ENCODE data around the gene FAM181B.
"Not testable (repeated sequence)": the region's sequence is repeated elsewhere in the genome, so short reads cannot be mapped to it uniquely, and the experiment has no call there.

FAM181B gene

DNA sequence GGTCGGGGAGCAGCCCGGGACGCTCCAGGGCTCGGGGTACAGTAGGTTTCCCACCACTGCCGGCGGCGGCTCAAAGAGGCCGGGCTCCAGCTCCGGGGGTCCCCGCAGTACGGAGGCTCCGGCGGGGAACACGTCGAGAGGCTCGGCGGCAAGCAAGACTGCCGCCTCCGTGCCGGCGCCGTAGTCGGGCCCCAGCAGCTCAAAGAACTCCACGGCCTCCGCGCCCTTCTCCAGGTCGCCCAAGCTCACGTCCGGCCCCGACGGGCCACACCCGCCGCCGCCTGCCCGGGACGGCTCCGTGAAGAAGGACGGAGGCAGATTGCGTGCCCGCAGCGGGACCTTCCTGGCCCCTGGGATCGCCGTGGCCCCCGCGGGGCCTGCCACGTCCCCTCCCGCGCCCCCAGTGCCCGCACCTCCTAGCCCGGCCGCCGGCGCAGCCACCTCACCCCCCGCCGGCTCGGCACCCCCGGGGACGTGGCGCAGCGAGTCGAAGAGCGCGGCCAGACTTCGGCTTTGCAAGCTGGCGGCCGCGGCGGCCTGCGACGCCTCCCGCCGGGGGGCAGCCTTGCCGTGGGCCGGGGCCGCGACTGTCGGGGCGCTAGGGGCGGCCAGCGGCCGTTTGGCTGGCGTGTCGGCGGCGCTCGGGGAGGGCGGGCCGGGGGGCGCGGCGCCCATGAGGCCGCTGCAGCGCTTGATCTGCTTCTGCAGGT lies 775 bp downstream of the FAM181B start:
- DNase-seq = no peak

DNA sequence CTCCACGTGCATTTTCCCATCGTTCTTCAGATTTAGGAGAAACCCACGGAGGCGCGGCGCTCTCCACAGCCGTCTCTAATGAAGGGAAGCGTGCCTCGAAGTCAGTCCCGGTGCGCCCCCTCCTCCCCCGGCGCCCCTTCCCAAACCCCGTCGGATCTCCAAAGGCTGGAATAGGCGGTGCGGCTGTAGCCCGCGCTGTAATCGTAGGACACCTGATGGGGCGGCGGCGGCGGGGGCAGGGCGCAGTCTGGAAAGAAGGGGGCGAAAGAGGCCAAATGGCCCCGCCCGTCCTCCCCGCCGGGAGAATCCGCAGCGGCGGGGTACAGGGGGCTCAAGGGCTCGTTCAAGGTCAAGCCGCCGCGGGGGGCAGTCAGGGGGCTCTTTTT lies 1.3 kb downstream of the FAM181B start:
- no peak for DNase-seq

DNA sequence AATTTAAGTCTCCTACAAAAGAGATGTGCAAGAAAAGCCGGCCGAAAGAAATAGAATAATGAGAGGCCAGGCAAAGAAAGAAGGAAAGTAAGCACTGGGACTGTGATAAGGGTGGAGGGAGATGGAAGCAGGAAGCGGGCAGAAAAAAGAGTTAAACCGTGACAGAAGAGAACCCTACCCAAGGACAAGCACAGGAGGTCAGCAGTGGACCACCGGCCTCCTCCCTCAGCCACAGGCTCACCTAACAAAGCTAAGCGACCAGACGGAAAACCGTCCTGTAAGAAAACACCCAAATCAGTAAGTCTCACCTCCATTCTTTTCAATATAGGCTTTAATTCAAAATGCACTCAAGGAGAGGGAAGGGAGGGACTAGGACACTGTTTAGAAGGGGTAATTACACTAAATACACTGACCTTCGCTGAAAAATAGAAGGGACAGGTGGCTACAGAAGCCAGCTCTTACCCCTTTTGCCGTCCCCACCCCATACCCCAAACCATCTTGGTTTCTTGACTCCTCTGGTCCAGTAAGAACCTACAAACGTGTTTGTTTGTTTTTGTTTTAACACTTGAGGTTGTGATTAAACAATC lies 1.9 kb downstream of the FAM181B start:
- no peak for DNase-seq

DNA sequence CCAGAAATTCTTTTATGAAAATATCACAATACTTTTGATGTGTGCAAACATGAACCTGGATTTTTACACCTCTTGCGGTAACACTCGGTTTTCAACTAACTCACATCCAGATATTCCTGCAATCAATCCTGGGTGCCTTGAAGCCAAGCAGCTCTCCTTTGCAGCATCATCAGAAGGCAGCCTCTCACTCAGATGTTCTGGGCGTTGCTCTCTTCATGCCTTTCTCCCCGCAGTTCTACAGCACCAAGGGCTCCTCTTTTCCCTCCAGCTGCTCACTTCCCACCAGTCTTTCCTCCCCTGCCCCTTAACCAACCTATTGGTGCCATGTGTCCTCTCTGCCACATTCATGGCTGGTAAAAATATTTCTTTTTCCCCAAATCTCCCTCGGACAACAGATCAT lies 2.9 kb downstream of the FAM181B start:
- DNase-seq = no peak

DNA sequence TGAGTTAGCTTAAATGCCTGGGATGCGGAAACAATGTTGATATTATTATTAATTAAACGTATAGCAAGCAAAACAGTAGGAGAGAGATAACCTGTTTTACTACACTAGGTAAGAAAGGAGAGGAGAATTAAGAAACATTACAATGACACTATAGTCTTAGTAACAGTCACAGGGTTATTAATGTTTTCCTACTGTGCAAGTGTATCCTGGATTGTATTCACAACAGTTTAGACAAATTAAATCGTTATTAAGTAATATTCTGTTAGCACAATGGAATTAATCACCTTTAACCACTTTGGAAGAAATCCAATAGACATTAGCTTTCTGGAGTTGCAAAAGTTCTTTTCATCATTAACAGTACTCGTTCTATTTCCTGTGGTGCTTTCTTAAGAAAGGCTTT lies 3.4 kb downstream of the FAM181B start:
- no peak for DNase-seq

DNA sequence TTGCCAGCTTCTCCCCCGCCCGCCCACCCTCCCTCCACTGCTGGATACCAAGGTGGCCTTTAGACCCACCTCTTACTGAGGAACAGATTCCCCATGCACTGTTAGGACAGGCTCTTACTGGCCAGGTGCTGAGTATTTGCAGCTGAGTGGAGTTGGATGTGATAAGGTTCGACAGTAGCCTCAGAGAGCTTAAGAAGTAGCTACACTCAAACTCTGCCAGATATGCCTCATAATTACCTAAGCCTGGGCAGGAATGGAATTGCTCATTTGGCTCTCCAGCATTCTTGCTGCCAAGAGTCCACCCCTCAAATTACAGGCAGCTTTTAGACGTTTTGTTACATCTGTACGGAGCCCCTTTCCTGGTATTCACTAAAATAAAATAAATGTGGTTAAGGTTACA lies 9.6 kb downstream of the FAM181B start:
- DNase-seq = no peak

DNA sequence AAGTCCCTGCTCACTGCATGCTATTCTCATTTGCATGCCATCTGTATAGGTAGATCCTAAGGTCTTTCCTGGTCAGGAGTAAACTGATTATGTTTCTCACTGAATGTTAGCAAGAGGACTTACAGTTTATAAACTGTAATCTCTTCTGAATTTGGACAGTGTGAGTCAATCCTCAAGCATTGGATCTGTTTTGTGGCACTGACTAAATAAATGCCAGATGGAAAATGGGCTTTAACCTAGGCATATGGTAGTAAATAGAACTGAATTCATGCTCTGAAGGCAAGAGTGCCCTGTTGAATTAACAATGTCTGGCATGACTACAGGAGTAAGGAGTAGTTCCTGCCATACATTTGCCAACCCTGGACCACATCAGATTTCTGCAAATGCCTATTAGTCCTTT lies 11.4 kb downstream of the FAM181B start:
- DNase-seq = no peak

DNA sequence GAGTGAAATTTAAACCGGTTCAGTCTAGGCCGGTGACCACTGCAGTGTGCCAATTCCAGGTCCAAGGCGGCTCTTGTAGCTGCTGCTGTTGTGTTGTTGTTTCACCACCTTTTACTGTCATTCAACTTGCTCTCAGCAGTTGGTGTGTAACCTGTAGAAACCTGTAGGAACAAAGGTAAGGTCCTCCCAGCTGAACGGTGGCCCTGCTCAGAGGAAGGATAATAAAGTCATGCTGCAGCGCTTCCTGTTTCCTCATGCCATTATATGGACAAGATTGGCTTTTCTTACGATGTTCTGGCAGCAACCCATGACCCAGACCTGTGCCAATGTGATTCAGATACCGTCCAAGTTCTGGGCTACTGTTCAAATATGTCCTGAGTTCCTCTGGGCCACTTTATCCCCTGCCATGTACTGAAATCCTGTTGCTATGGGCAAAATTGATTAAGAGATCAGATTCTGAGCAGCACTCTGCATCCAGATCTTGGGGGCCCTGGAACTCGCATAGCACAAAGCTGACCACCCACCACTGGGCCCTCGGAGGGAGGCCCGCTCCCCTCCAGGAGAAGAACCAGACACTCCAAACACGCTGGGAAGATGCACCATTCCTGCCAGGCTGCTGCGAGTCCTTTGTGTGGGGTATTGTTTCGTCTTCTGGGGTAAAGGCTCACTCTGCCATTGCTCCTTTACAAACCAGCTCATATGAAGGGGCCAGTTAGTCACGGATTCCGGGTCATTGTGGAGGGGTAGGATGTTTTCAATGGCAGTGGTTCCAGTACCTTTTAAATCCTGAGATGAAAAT lies 13.2 kb downstream of the FAM181B start:
- no peak for DNase-seq

DNA sequence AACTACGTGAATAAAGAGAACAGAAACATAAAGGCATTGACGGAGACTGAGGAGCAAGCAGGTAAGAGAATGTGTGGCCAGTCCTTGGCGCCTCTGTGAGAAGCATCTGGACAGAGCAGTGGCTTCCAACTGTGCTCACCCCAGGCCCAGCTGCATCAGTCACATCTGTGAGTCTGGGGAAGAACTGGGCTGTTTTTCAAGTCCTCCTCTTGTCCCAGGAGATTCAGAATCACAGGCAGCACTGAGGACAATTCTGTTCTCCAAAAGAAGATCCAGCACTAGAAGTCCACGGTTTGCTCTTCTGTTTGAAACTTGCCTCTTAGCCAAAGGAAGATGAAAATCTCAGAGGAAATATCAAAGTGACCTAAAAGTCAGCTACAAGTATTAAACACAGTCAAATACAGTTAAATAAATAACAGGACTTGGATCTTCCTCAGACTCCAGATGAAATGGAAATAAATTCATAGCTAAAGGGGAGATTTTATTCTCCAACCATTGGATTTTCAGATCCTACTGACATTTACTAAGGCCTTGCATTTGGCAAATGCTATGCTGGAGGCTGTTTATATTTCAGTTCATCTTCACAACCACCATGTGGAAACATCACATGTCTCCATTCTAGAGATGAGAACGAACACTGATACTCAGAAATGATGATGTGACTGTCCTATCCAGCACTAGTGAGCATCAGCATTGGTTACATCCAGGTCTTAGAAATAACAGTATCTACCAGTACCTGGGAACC lies 14.1 kb downstream of the FAM181B start:
- DNase-seq = no peak

DNA sequence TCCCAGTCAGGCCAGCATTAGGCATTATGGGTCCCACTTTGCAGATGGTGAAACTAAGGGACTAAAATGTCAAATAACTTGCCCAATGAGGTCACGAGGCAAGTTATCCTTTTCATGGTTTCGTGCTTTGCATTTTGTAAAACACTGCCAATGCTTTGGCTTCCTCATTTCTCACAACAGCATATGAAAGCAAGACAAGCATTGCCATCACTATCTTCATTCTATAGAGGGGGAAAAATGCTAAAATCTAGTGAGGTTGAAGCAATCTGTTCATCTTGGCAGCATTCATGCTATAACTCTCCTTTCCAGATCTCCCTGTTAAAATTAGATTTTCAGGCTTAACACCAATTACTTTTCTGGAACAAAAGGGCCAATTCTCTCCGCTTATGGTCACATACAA lies 14.8 kb downstream of the FAM181B start:
- no peak for DNase-seq

DNA sequence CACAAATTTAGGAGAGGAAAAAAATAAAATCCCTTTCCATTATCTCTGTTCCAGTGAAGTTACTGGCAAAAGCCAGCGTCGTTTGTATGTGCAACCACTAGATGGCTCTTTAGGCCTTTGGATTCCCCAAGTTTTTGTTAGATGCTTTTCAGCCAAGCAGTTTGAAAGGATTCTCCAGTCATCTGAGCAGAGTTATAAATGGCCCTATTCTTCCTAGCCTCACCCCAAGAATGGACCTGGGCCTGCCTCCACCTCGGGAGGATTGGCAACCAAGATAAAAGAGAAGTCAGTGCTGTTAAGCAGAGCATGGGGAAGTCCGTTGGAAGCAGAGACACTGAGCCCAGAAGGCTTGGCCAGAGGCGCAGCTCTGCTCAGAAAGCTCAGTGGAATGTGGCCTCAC lies 15.4 kb downstream of the FAM181B start:
- DNase-seq = peak; percentile 43

DNA sequence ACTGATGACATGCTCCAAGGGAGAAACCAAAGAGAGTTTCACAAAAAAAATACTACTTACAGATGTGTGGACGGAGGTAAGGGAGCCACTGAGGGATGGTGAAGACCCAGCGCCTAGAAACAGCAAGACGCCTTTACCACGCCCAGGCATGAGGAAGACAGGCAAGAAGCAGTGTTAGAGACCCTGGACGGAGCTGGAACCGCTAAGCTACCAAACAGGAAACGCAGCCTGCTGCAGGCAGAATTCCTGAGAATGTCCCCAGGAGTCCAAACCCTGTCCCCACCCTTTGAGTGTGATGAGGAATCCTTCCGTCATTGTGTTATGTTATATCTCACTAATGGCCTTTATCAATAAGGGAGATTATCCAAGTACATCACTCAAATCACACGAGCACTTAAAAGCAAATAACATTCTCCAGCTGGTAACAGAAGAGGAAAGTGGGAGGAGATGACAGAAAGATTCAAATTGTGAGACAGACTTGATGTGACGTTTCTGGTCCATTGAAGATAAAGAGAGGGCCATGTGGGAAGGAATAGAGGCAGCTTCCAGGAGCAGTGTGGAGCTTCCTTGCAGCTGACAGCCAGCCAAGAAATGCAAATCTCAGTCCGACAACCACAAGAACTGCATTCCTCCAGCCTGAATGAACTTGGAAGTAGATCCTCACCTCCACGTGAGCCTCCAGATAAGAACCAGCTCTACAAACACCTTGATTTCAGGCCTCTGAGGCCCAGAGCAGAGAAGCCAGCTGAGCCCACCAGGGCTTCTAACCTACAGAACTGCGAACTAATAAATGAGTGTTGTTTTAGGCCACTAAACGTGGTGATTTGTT lies 19.1 kb downstream of the FAM181B start:
- DNase-seq = no peak

DNA sequence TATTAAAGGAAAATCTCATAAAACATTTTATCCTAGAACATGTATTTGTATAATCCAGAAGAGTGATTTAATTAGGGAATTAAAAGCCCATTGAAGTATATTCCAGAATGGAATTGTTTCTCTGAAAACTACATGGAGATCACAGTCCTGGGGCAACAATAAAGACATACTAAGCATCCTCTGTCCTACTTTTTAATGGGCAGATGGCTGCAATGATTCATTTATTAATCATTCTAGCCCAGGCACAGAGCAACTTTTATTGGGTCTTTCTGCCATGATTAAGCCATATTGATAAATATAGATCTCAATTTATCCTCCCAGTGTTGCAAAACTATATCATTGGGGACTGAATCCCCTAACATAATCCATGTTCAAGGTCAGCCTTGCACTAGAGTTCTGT lies 22.0 kb downstream of the FAM181B start:
- no peak for DNase-seq

DNA sequence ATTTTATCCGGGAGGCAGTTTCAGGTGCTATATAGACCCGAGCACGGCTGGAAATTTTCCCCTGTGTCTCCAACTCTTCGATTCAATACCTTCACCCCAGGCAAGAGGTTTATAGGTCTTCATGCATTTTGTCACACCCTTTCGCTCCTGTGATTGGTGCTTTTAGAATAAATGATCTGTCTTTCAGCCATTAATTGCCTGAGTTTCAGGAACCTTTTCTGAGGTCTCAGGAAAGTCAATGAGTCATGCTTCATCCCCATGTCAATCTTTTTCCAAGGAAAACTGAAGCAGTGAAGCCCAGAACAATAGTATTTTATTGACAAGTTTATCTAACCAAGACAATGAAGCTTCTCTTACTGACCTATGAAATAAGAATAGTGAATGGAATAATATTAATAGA lies 29.9 kb downstream of the FAM181B start:
- no peak for DNase-seq

DNA sequence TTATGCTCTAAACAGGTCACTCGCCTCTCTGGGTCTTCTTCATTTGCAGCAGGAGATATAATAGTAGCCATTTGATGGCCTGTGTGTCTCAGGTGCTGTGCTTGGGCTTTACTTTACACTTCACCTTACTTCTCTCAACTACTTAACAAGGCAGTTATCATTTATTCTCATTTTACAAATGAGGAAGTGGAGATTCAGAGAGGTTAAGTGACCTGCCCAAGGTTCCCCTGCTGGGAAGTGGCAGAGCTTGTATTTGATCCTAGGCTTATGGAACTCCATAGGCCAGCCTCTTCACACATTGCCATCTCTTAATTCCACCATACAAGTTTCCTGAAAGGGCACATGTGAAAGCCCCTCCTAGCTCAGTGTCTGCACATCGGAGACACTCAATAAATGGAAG lies 30.4 kb downstream of the FAM181B start:
- DNase-seq = no peak

DNA sequence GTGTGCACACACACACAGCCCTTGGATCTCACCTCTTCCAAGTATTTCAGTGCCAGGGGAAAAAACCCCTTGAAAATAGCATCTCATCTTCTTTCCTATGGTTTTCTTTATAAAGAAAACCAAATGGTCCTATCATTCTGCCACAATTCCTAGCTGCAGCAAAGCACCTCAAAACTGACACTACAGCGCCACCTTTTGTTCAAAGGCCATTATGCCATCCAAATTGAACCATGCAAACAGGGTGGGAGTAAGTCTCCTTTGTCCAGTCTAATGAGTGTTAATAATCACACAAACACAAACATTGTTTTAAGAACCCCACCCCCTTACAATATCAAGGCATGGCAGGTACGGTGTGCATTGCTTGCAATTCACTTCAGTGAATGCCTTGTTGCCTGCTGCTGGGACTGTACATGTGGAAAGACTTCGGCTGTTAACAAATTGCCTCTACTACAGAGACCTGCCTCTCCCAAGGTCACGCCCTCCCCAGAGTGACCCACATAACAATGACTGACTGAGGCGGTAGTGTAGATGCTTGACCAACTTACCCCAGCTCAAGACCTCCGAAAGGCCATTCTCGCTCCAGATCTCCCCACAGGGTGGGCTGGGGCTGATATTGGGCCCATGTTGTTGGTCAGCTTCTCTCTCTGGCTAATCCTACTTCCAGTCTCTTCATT lies 31.7 kb downstream of the FAM181B start:
- DNase-seq = peak; percentile 36

DNA sequence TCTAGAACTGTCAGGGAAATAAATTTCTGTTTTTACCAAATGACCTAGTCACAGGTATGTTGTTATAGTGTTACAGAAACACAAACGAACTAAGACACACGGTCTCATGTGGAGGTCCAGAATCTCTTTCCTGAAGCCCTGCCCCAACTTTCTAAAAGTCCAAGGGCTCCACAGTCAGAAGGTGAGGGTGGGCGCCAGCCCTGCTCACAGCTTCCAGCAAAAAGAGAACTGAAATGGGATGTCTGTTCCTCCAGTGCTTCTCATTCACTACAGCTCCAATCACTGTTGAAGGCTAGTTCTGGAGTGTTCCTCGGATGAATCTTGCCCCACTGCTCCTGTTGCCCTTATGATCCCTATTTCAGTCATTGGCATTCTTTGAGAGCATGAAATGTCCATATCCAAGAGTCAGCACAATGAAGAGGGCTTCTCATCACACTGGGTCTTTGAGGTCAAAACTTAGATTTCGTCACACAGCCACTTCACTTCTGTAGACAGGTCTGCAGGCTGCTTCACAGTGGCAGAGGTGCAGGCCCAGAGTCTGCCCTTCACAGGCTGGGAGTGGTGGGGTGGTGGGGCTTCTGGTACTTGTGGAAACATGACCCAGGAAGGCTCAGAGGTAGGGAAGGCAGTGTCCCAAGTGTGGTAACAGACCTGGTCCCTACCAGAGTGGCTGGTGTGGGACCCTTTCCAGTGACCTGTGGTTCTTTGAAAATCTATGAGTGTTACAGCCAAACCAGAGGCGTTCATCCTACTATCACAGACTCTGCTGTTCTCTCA lies 34.9 kb downstream of the FAM181B start:
- no peak for DNase-seq

DNA sequence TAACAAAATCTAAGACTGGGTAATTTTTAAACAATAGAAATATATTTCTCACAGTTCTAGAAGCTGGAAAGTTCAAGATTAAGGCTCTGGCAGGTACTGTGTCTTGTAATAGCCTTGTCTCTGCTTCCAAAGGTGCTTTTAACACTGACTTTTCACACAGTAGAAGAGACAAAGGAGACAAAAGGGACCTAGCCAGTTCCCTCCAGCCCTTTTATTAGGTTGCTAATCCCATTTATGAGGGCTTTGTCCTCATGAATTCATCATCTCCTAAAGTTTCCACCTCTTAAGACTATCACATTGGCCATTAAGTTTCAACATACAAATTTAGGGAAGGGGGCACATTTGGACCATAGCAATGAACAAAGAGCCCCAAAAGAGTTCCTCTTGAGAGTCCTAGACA lies 40.7 kb downstream of the FAM181B start:
- DNase-seq = no peak

DNA sequence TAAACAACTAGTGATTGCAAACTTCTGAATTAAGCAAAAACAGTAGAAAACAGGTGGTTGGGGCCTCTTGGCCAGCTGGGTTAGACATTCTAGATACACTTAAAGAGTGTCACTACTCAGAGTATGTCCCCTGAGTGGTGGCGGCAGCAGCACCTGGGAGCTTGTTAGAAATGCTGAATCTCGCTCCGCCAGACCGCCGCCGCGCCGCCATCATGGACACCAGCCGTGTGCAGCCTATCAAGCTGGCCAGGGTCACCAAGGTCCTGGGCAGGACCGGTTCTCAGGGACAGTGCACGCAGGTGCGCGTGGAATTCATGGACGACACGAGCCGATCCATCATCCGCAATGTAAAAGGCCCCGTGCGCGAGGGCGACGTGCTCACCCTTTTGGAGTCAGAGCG lies 44.3 kb downstream of the FAM181B start:
- DNase-seq = not testable (repeated sequence)

DNA sequence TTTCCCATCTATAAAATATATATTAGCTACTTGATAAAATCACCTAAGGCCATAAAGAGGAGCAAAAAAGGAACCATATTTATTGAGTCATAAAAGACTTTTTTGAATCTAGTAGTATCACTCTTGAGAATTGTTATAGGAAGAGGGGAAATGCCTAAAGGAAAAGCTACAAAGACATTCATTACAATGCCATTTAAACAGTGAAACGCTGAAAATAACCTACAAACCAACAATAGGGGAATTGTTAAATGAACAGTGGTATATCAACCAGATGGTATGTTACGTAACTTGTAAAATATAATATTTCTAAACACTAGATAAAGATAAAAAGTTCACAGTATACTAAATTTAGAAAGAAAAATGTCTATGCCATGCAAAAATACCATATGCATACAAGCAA lies 47.5 kb downstream of the FAM181B start:
- no peak for DNase-seq

DNA sequence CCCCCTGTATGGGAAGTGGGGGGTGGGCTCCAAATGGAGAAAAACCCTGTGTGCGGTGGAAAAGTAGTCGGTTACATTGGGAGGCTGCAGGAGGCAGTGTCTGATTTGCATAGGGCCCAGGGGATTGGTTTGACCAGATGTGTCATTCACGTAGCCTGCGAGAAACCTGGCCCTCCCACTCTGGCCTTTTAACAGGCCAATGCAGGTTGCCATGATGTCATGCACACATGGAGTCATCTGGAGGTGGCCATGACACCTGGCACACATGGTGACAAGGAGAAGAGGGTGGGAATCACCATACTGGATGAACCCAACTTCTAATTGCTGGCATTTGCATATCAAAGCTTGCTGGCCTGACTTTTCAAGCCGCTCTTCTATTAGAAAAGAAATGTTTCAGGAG lies 50.6 kb downstream of the FAM181B start:
- no peak for DNase-seq
